ENCODE data around the gene RLN3. TPM values are rescaled to one million over a fixed set of nuclear protein-coding genes. Genes with fewer than 3 reads are reported as not detected.

Gene RLN3
- total and polyA plus RNA-seq, 2 donors (not counting 1 experiment from before 2014, with no cell fraction given) = not detected

GRCh38 chr19:13983213-13983889, 44.6 kb upstream of the RLN3 start:
- Histone ChIP-seq H3K79me2 (ENCODE audit: control insufficient read depth, insufficient read depth, low read length) (no peaks in the 10 kb centered on the region), H3K4me2 (ENCODE audit: extremely low read depth, insufficient read depth, low read length) (no peak overlapping the region), H3K27ac (ENCODE audit: insufficient read depth, low read length) (no peak overlapping the region), H3K4me1 (ENCODE audit: control insufficient read depth, extremely low read depth, insufficient read depth, low read length) (peaks cover 9% of the 10 kb centered on the region), H4K20me1 (ENCODE audit: control insufficient read depth, extremely low read depth, insufficient read depth, low read length) (no peaks in the 10 kb centered on the region), H3K9me3 (ENCODE audit: control insufficient read depth, insufficient read depth, low read depth, low read length) (no peaks in the 10 kb centered on the region), H3K4me3 (replicated peaks in 1 of 4; ENCODE audit: control extremely low read depth in 1 of 4, insufficient read depth in 1 of 4, low read depth in 3 of 4, low read length in 4 of 4) (no peak overlapping the region), H3K9ac (ENCODE audit: insufficient read depth, low read length) (no peak overlapping the region), H3K36me3 (ENCODE audit: control insufficient read depth, insufficient read depth, low read length) (peaks cover 1% of the 10 kb centered on the region), H3K27me3 (ENCODE audit: control insufficient read depth, insufficient read depth, low read length) (no peaks in the 10 kb centered on the region), H2AFZ (ENCODE audit: low read length) (no peak overlapping the region)
- DNase-seq (ENCODE audit: low read depth in 2 of 2) = no peak
- TF ChIP-seq CTCF (conservative IDR thresholded peaks at IDR 0.05 in 1 of 2, IDR thresholded peaks at IDR 0.05 in 1 of 2; ENCODE audit: low read depth in 1 of 2, low read length in 2 of 2) (no peak), EZH2 (IDR thresholded peaks at IDR 0.05; ENCODE audit: low read length, missing control alignments) (no peak)

GRCh38 chr19:13984186-13984585, 43.8 kb upstream of the RLN3 start:
- Histone ChIP-seq H3K9ac (ENCODE audit: insufficient read depth, low read length) (no peak overlapping the region), H3K4me2 (ENCODE audit: extremely low read depth, insufficient read depth, low read length) (no peak overlapping the region), H3K4me1 (ENCODE audit: control insufficient read depth, extremely low read depth, insufficient read depth, low read length) (peaks cover 9% of the 10 kb centered on the region), H3K9me3 (ENCODE audit: control insufficient read depth, insufficient read depth, low read depth, low read length) (no peaks in the 10 kb centered on the region), H3K27ac (ENCODE audit: insufficient read depth, low read length) (no peak overlapping the region), H3K27me3 (ENCODE audit: control insufficient read depth, insufficient read depth, low read length) (no peaks in the 10 kb centered on the region), H4K20me1 (ENCODE audit: control insufficient read depth, extremely low read depth, insufficient read depth, low read length) (no peaks in the 10 kb centered on the region), H3K36me3 (ENCODE audit: control insufficient read depth, insufficient read depth, low read length) (peaks cover 1% of the 10 kb centered on the region), H3K79me2 (ENCODE audit: control insufficient read depth, insufficient read depth, low read length) (no peaks in the 10 kb centered on the region), H3K4me3 (replicated peaks in 1 of 4; ENCODE audit: control extremely low read depth in 1 of 4, insufficient read depth in 1 of 4, low read depth in 3 of 4, low read length in 4 of 4) (no peak overlapping the region), H2AFZ (ENCODE audit: low read length) (no peak overlapping the region)
- TF ChIP-seq CTCF (conservative IDR thresholded peaks at IDR 0.05 in 1 of 2, IDR thresholded peaks at IDR 0.05 in 1 of 2; ENCODE audit: low read depth in 1 of 2, low read length in 2 of 2) (no peak), EZH2 (IDR thresholded peaks at IDR 0.05; ENCODE audit: low read length, missing control alignments) (no peak)
- DNase-seq (ENCODE audit: low read depth in 2 of 2) = no peak

GRCh38 chr19:13984875-13985741, 42.8 kb upstream of the RLN3 start:
- H3K4me3 ChIP-seq (replicated peaks in 1 of 4; ENCODE audit: control extremely low read depth in 1 of 4, insufficient read depth in 1 of 4, low read depth in 3 of 4, low read length in 4 of 4) = no peak overlapping the region
- TF ChIP-seq EZH2 (IDR thresholded peaks at IDR 0.05; ENCODE audit: low read length, missing control alignments) (no peak), CTCF (conservative IDR thresholded peaks at IDR 0.05 in 1 of 2, IDR thresholded peaks at IDR 0.05 in 1 of 2; ENCODE audit: low read depth in 1 of 2, low read length in 2 of 2) (no peak)
- no peaks in the 10 kb centered on the region for H3K27me3 ChIP-seq (ENCODE audit: control insufficient read depth, insufficient read depth, low read length)
- H3K27ac ChIP-seq (ENCODE audit: insufficient read depth, low read length) = no peak overlapping the region
- H3K9ac ChIP-seq (ENCODE audit: insufficient read depth, low read length) = no peak overlapping the region
- H3K36me3 ChIP-seq (ENCODE audit: control insufficient read depth, insufficient read depth, low read length) = no peaks in the 10 kb centered on the region
- peaks cover 7% of the 10 kb centered on the region for H3K4me1 ChIP-seq (ENCODE audit: control insufficient read depth, extremely low read depth, insufficient read depth, low read length)
- no peaks in the 10 kb centered on the region for H4K20me1 ChIP-seq (ENCODE audit: control insufficient read depth, extremely low read depth, insufficient read depth, low read length)
- H3K9me3 ChIP-seq (ENCODE audit: control insufficient read depth, insufficient read depth, low read depth, low read length) = no peaks in the 10 kb centered on the region
- no peak overlapping the region for H3K4me2 ChIP-seq (ENCODE audit: extremely low read depth, insufficient read depth, low read length)
- no peak overlapping the region for H2AFZ ChIP-seq (ENCODE audit: low read length)
- DNase-seq (ENCODE audit: low read depth in 2 of 2) = no peak
- H3K79me2 ChIP-seq (ENCODE audit: control insufficient read depth, insufficient read depth, low read length) = no peaks in the 10 kb centered on the region
